Measurements from ENCODE around the gene GALNT2. TPM values are rescaled to one million over a fixed set of nuclear protein-coding genes. Genes with fewer than 3 reads are reported as not detected.

The GALNT2 gene
- polyA plus RNA-seq (ENCODE audit: low read depth in 6 of 6): 10 to 100 TPM; 15.1 to 22.4 (median 17.5) TPM

- no peaks in the 10 kb centered on the region for H3K27me3 Mint-ChIP-seq
- peak within 1 kb of the TSS; percentile 91 to 98 (median 97) for H3K27ac Mint-ChIP-seq
- H3K36me3 Mint-ChIP-seq: no peaks in the 10 kb centered on the region
- peaks cover 29 to 52% (median 41%) of the 10 kb centered on the region in 3 donors for H3K4me1 Mint-ChIP-seq
- H3K4me3 Mint-ChIP-seq: peak within 1 kb of the TSS; percentile 81 to 98 (median 94)
- DNase-seq: peak; percentile 91
- H3K9me3 Mint-ChIP-seq: peaks cover 0 to 5% (median 0%) of the 10 kb centered on the region in 7 donors
- peak; percentile 80 to 84 for ATAC-seq (ENCODE audit: low read depth in 2 of 2)
These were observed at the start of gene GALNT2 for GRCh38 chr1:230066466-230067404. TSS of gene GALNT2 (plus strand) at chr1:230067238. CDS start at chr1:230067281, 43 bp downstream.

GRCh38 chr1:230020451-230020850 is 46.6 kb upstream of the GALNT2 start:
- peaks cover 3 to 14% (median 9%) of the 10 kb centered on the region in 7 donors for H3K9me3 Mint-ChIP-seq
- no peak for ATAC-seq (ENCODE audit: low read depth in 2 of 2)
- H3K36me3 Mint-ChIP-seq: peaks cover 6 to 22% of the 10 kb centered on the region in 2 donors
- DNase-seq: no peak
- no peak overlapping the region for H3K27ac Mint-ChIP-seq
- no peaks in the 10 kb centered on the region for H3K4me1 Mint-ChIP-seq
- peaks cover 6 to 28% (median 7%) of the 10 kb centered on the region in 3 donors for H3K27me3 Mint-ChIP-seq
- peak overlapping the region in 1 of 8 donors; percentile 71 for H3K4me3 Mint-ChIP-seq

GRCh38 chr1:230022666-230023380 is 44.2 kb upstream of the GALNT2 start:
- H3K9me3 Mint-ChIP-seq: peaks cover 6 to 25% (median 11%) of the 10 kb centered on the region in 7 donors
- peak overlapping the region in 1 of 6 donors; percentile 74 for H3K27ac Mint-ChIP-seq
- no peak for DNase-seq
- no peak overlapping the region for H3K4me3 Mint-ChIP-seq
- H3K27me3 Mint-ChIP-seq: peaks cover 6 to 29% (median 7%) of the 10 kb centered on the region in 3 donors
- H3K36me3 Mint-ChIP-seq: peaks cover 6 to 28% of the 10 kb centered on the region in 2 donors
- ATAC-seq (ENCODE audit: low read depth in 2 of 2): no peak
- H3K4me1 Mint-ChIP-seq: no peaks in the 10 kb centered on the region

DNA sequence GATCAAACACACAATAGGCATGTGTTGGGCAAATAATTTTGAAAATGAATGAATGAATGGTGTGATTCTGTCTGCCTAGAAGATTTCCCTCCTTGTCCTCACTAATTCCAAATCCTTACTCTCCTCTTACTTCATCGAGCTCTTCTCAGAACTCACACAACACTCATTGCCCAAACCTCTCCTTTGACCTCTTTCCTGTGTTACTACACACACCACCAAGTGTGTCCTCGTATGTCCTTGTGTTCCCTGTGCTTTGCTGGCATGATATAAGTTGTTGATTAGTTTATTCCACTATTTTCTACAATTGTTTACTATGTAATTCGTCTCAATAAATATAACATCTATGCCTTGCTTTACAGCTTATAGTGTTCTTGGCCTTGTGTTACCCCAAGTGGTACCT is 41.4 kb upstream of the GALNT2 start:
- Mint-ChIP-seq H3K4me1 (no peaks in the 10 kb centered on the region), H3K9me3 (peaks cover 6 to 25% (median 11%) of the 10 kb centered on the region in 7 donors), H3K36me3 (peaks cover 6 to 28% of the 10 kb centered on the region in 2 donors), H3K27me3 (peaks cover 0 to 29% (median 3%) of the 10 kb centered on the region in 3 donors), H3K4me3 (no peak overlapping the region), H3K27ac (no peak overlapping the region)
- ATAC-seq (ENCODE audit: low read depth in 2 of 2) (no peak), DNase-seq (no peak)

DNA sequence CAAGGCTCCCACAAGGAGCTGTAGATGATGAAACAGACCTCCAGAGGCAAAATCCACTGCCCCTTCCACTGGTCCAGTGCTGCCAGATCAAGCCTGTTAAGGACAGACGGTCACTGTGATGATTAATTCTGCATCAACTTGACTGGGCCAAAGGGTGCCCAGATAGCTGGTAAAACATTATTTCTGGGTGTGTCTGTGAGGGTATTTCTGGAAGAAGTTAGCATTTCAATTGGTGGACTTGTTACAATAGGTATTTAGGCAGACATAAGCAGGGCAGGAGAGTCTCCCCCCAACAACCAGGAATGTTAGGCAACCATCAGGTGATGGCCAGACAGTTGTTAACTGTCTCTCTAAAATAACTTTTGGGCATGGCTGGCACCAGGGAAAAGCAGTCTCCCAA is 40.9 kb upstream of the GALNT2 start:
- DNase-seq (no peak), ATAC-seq (ENCODE audit: low read depth in 2 of 2) (no peak)
- Mint-ChIP-seq H3K27me3 (peaks cover 0 to 29% (median 3%) of the 10 kb centered on the region in 3 donors), H3K36me3 (peaks cover 6 to 28% of the 10 kb centered on the region in 2 donors), H3K4me1 (no peaks in the 10 kb centered on the region), H3K4me3 (no peak overlapping the region), H3K9me3 (peaks cover 6 to 25% (median 11%) of the 10 kb centered on the region in 7 donors), H3K27ac (no peak overlapping the region)

- Mint-ChIP-seq H3K4me1 (no peaks in the 10 kb centered on the region), H3K4me3 (no peak overlapping the region), H3K27me3 (peaks cover 0 to 28% (median 3%) of the 10 kb centered on the region in 3 donors), H3K27ac (no peak overlapping the region), H3K36me3 (peaks cover 6 to 28% of the 10 kb centered on the region in 2 donors), H3K9me3 (peaks cover 6 to 25% (median 11%) of the 10 kb centered on the region in 7 donors)
- ATAC-seq (ENCODE audit: low read depth in 2 of 2): no peak
- no peak for DNase-seq
These were observed 40.5 kb upstream of the GALNT2 start for GRCh38 chr1:230026572-230026971.

- H3K4me1 Mint-ChIP-seq: no peaks in the 10 kb centered on the region
These were observed 38.3 kb upstream of the GALNT2 start for GRCh38 chr1:230028602-230029223.

DNA sequence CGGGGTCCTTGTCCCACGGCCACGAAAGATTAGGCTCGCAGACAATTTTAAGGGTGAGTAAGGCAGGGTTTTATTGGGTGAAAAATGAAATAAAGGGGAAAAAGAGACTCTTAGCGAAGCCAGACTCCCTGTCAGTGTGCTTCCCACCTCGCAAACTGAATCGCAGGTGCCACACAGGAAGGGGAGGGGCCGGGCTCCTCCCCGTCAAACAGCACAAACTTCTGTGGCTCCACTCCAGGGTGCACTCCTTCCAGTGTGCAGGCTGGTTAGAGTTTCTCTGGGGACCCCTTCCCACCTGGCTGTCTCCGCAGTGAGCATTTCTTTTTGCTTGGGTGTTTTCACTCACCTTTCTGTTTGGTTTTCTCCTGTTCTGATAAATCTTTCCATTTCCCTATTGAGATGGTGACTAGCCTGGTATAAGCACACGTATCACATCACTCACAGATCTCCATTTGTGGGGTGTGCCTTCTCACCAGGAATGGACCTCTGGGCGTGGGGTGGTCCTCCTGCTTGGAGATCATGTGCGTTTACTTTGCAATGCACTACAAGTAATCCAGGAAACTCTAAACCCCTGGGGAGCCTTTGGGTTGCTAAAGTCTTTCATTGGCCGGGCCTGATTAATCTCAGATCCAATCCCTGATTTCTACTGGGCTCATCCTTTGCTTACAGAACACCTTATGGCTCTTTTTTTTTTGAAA is 37.6 kb upstream of the GALNT2 start:
- Mint-ChIP-seq H3K4me1 (no peaks in the 10 kb centered on the region), H3K4me3 (no peak overlapping the region), H3K27ac (peak overlapping the region in 1 of 6 donors; percentile 27), H3K9me3 (peaks cover 2 to 18% (median 4%) of the 10 kb centered on the region in 7 donors), H3K27me3 (peaks cover 0 to 8% (median 0%) of the 10 kb centered on the region in 3 donors), H3K36me3 (peaks cover 2 to 13% of the 10 kb centered on the region in 2 donors)
- DNase-seq (no peak), ATAC-seq (ENCODE audit: low read depth in 2 of 2) (no peak)

More at GRCh38 chr1:230028602-230029223, 38.3 kb upstream of the GALNT2 start:
- Mint-ChIP-seq H3K9me3 (peaks cover 5 to 21% (median 8%) of the 10 kb centered on the region in 7 donors), H3K27ac (no peak overlapping the region), H3K4me3 (no peak overlapping the region), H3K27me3 (peaks cover 0 to 10% (median 0%) of the 10 kb centered on the region in 3 donors), H3K36me3 (peaks cover 6 to 19% of the 10 kb centered on the region in 2 donors)
- ATAC-seq (ENCODE audit: low read depth in 2 of 2) (no peak), DNase-seq (no peak)

DNA sequence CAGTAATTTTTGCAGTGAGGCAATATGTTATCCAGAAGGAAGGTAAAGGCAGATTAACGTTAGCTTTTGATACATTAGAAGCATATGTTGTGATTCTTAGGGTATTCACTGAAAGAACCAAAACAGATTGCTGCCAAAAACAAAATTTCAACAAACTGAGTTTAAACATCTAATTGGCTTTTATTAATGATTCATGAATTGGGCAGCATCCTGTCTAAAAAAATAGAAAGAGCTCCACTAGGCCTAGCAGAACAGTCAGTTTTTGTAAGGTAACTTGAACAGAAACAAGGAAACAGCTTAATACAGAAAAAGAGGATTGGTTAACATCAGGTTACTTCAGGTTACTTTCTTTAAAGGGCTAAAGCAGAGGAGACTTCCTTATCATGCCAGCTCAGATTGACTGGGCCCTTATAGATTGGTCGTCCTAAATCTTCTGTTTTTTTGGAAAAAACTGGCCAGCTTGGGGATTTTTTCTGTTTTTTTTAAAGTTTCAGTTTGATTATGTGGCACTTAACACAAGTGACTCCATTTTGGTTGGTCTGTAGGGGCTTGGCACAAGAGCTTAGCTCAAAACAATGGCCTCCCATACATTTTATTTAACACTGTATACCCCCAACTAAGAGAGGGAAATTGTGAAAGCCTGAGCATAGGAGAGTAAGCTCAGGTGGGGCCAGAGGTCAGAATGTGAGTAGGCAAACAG is 36.8 kb upstream of the GALNT2 start:
- Mint-ChIP-seq H3K4me3 (no peak overlapping the region), H3K27ac (peak overlapping the region in 1 of 6 donors; percentile 40), H3K27me3 (peaks cover 0 to 3% (median 0%) of the 10 kb centered on the region in 3 donors), H3K9me3 (peaks cover 3 to 21% (median 6%) of the 10 kb centered on the region in 7 donors), H3K4me1 (no peaks in the 10 kb centered on the region), H3K36me3 (peaks cover 0 to 8% of the 10 kb centered on the region in 2 donors)
- DNase-seq (no peak), ATAC-seq (ENCODE audit: low read depth in 2 of 2) (no peak)

- H3K27ac Mint-ChIP-seq: no peak overlapping the region
- H3K4me3 Mint-ChIP-seq: no peak overlapping the region
- peaks cover 0 to 4% of the 10 kb centered on the region in 2 donors for H3K36me3 Mint-ChIP-seq
- no peaks in the 10 kb centered on the region for H3K27me3 Mint-ChIP-seq
- ATAC-seq (ENCODE audit: low read depth in 2 of 2) (no peak), DNase-seq (no peak)
- peaks cover under 1 to 22% (median 10%) of the 10 kb centered on the region in 7 donors for H3K9me3 Mint-ChIP-seq
- H3K4me1 Mint-ChIP-seq: no peaks in the 10 kb centered on the region
These were observed 35.9 kb upstream of the GALNT2 start for GRCh38 chr1:230031131-230031530.

DNA sequence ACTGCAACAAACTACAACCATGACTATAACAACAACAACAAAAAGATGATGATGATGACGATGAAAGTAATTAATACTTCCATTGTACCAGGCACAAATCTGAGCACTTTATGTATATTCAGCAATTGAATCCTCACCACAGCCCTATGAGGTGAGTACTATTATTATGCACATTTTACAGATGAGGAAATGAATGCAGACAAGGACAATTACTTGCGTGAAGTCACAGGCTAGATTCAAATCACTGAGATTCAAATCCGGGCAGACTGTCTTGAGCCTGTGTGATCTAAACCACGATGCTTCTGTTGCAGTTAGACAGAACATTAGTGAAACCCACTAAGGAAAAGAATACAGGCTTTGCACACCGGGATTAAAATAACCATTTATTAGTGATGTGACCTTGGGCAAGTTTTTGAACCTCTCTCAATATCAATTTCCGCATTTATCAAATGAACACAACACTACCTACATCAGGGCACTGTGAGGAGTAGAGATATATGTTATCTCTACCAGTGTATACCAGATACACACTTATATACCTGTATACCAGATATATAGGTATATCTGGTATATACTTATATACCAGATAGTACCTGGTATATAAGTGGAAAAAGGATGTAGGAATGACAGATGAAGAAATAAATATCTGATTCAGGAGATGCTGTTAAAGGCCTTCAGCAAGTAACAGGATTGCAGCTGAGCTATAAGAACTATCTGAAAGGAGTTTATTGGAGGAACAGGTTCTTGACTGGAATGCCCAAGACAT is 34.3 kb upstream of the GALNT2 start:
- H3K36me3 Mint-ChIP-seq: peaks cover 0 to 4% of the 10 kb centered on the region in 2 donors
- H3K27me3 Mint-ChIP-seq: no peaks in the 10 kb centered on the region
- no peak for ATAC-seq (ENCODE audit: low read depth in 2 of 2)
- no peak for DNase-seq
- no peak overlapping the region for H3K27ac Mint-ChIP-seq
- peaks cover 4 to 27% (median 18%) of the 10 kb centered on the region in 7 donors for H3K9me3 Mint-ChIP-seq
- no peaks in the 10 kb centered on the region for H3K4me1 Mint-ChIP-seq
- no peak overlapping the region for H3K4me3 Mint-ChIP-seq

Data from naive B cell (primary cell).